SK-MEL-5 (cell line): ENCODE results near the gene APOL2. TPM values are rescaled to one million over a fixed set of nuclear protein-coding genes. Genes with fewer than 3 reads are reported as not detected.
"Not testable (repeated sequence)": the region's sequence is repeated elsewhere in the genome, so short reads cannot be mapped to it uniquely, and the experiment has no call there.

Experiments used
- DNase-seq: peaks from one replicate; pipeline ENCODE4 v3.0.0-alpha.2; 2016; ENCODE audit warnings: low read depth, low spot score
- in situ Hi-C: cut with HindIII; loops from 2 replicates; pipeline ENCODE4 v1.10.0; 2016; ENCODE audit warnings: low sequenced_read_pairs, high pct_unique_total_duplicates, low pct_unique_long_range_greater_than_20kb
- total RNA-seq: library from RNA; depleted of rRNA; stranded (reverse); fragments of >200 nt; shearing (Covaris generic); gene quantifications from 2 replicates; pipeline ENCODE4 v1.2.3, GENCODE V29; 2014

APOL2 gene
- total RNA-seq, 1 experiment from 2014 or later, result 36.4 TPM

GRCh38 chr22:36267896-36268485 is 28.7 kb upstream of the APOL2 start:
- DNase-seq, result no peak
- in situ Hi-C loops, result no loop called here

GRCh38 chr22:36267058-36267457 is 27.7 kb upstream of the APOL2 start:
- no peak for DNase-seq
- in situ Hi-C loops, result no loop called here

- DNase-seq, result peak; percentile 35
These were observed 24.7 kb upstream of the APOL2 start for GRCh38 chr22:36263886-36264664.

GRCh38 chr22:36263216-36263673 is 23.9 kb upstream of the APOL2 start:
- in situ Hi-C loops, DNase-seq: not testable (repeated sequence)

More at GRCh38 chr22:36263886-36264664, 24.7 kb upstream of the APOL2 start:
- in situ Hi-C loops, result not testable (repeated sequence)

GRCh38 chr22:36262307-36262706 is 23.0 kb upstream of the APOL2 start:
- DNase-seq, in situ Hi-C loops: not testable (repeated sequence)

- DNase-seq, in situ Hi-C loops: not testable (repeated sequence)
These were observed 22.3 kb upstream of the APOL2 start for GRCh38 chr22:36261675-36262074.

- in situ Hi-C loops, result no loop called here
- DNase-seq, result no peak
These were observed 20.4 kb upstream of the APOL2 start for GRCh38 chr22:36259615-36260300.

- DNase-seq, result no peak
- in situ Hi-C loops, result no loop called here
These were observed 19.6 kb upstream of the APOL2 start for GRCh38 chr22:36258701-36259614.

- in situ Hi-C loops, result no loop called here
- no peak for DNase-seq
These were observed 18.8 kb upstream of the APOL2 start for GRCh38 chr22:36257948-36258670.

GRCh38 chr22:36257308-36257707 is 18.0 kb upstream of the APOL2 start:
- in situ Hi-C loops, result no loop called here
- DNase-seq, result no peak

- DNase-seq, result no peak
- in situ Hi-C loops, result no loop called here
These were observed 17.2 kb upstream of the APOL2 start for GRCh38 chr22:36256478-36256877.

- DNase-seq, in situ Hi-C loops: not testable (repeated sequence)
These were observed 16.2 kb upstream of the APOL2 start for GRCh38 chr22:36255572-36255971.

GRCh38 chr22:36253523-36254490 is 14.5 kb upstream of the APOL2 start:
- in situ Hi-C loops, result no loop called here
- no peak for DNase-seq

GRCh38 chr22:36252754-36253522 is 13.6 kb upstream of the APOL2 start, which contains the start of gene APOL1:
TSS of gene APOL1 (plus strand) at chr22:36253133. CDS start at chr22:36254956, 1,823 bp downstream.
- in situ Hi-C loops, result no loop called here
- DNase-seq, result peak; percentile 15

- in situ Hi-C loops, result not testable (repeated sequence)
These were observed 12.8 kb upstream of the APOL2 start for GRCh38 chr22:36251979-36252608.

More at GRCh38 chr22:36251979-36252608, 12.8 kb upstream of the APOL2 start:
- DNase-seq, result not testable (repeated sequence)
